ENCODE data around the gene TM9SF2. TPM values are rescaled to one million over a fixed set of nuclear protein-coding genes. Genes with fewer than 3 reads are reported as not detected.
"Not testable (repeated sequence)": the region's sequence is repeated elsewhere in the genome, so short reads cannot be mapped to it uniquely, and the experiment has no call there.

The TM9SF2 gene, protein sequence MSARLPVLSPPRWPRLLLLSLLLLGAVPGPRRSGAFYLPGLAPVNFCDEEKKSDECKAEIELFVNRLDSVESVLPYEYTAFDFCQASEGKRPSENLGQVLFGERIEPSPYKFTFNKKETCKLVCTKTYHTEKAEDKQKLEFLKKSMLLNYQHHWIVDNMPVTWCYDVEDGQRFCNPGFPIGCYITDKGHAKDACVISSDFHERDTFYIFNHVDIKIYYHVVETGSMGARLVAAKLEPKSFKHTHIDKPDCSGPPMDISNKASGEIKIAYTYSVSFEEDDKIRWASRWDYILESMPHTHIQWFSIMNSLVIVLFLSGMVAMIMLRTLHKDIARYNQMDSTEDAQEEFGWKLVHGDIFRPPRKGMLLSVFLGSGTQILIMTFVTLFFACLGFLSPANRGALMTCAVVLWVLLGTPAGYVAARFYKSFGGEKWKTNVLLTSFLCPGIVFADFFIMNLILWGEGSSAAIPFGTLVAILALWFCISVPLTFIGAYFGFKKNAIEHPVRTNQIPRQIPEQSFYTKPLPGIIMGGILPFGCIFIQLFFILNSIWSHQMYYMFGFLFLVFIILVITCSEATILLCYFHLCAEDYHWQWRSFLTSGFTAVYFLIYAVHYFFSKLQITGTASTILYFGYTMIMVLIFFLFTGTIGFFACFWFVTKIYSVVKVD
- total RNA-seq: 100 to 1,000 TPM; 150 to 175 TPM
- polyA plus RNA-seq (ENCODE audit: insufficient read length in 2 of 2): 100 to 1,000 TPM; 100 to 115 TPM
- long read RNA-seq, donor 1, transcript TM9SF2-201 (17 exons, 3,430 nt): major isoform, 52 of 83 reads
- long read RNA-seq, donor 1, partial matches to known transcripts: 30 of 83 reads
- long read RNA-seq, donor 1, other reads (novel, unspliced or antisense): 0 of 83 reads
- long read RNA-seq, donor 2, transcript TM9SF2-201 (17 exons, 3,430 nt): major isoform, 17 of 17 reads
- long read RNA-seq, donor 2, partial matches to known transcripts: 0 of 17 reads
- long read RNA-seq, donor 2, other reads (novel, unspliced or antisense): 0 of 17 reads
- long read RNA-seq, donor 3, transcript TM9SF2-201 (17 exons, 3,430 nt): major isoform, 24 of 30 reads
- long read RNA-seq, donor 3, partial matches to known transcripts: 6 of 30 reads
- long read RNA-seq, donor 3, other reads (novel, unspliced or antisense): 0 of 30 reads
- long read RNA-seq, donor 4, transcript TM9SF2-201 (17 exons, 3,430 nt): major isoform, 35 of 63 reads
- long read RNA-seq, donor 4, partial matches to known transcripts: 28 of 63 reads
- long read RNA-seq, donor 4, other reads (novel, unspliced or antisense): 0 of 63 reads

DNA sequence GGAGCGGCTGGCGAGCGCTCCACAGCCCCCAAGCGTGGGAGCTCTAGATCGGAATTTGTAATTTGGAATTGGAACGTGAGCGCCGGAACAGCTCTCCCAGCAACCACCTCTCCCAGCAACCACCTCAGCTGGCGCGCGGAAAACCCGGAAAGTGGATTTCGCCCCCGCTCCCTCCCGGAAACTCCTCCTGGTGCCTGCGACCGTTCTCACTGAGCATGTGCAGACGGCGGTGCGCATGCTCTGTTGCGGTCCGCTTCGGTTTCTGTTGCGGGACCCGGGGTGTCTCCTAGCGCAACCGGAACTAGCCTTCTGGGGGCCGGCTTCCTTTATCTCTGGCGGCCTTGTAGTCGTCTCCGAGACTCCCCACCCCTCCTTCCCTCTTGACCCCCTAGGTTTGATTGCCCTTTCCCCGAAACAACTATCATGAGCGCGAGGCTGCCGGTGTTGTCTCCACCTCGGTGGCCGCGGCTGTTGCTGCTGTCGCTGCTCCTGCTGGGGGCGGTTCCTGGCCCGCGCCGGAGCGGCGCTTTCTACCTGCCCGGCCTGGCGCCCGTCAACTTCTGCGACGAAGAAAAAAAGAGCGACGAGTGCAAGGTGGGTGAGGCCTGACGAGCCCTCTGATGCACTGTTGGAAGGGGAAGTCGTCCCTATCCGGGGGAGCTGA, at the start of gene TM9SF2:
TM9SF2 (plus strand) TSS at position 289 of the 664 bp plus-strand sequence; CDS start at position 424, 135 bp downstream.
- under 1% methylated on average over 55 of the region's 55 CpGs for WGBS (ENCODE audit: insufficient coverage)
- Histone ChIP-seq H3K9me3 (ENCODE audit: control insufficient read depth, insufficient read depth, low read length) (no peaks in the 10 kb centered on the region), H3K36me3 (ENCODE audit: control insufficient read depth, insufficient read depth, low read length) (no peaks in the 10 kb centered on the region), H3K27ac (ENCODE audit: low read depth, low read length) (peak within 1 kb of the TSS; percentile 89), H3K4me3 (ENCODE audit: low read depth, low read length) (peak within 1 kb of the TSS; percentile 84), H3K4me1 (ENCODE audit: control insufficient read depth, insufficient read depth, low read length) (peaks cover 14% of the 10 kb centered on the region), H3K27me3 (ENCODE audit: control insufficient read depth, insufficient read depth, low read length) (no peaks in the 10 kb centered on the region)
- DNase-seq (ENCODE audit: low read depth in 4 of 6, low spot score in 6 of 6): peak; percentile 93 to 99 (median 96)

DNA sequence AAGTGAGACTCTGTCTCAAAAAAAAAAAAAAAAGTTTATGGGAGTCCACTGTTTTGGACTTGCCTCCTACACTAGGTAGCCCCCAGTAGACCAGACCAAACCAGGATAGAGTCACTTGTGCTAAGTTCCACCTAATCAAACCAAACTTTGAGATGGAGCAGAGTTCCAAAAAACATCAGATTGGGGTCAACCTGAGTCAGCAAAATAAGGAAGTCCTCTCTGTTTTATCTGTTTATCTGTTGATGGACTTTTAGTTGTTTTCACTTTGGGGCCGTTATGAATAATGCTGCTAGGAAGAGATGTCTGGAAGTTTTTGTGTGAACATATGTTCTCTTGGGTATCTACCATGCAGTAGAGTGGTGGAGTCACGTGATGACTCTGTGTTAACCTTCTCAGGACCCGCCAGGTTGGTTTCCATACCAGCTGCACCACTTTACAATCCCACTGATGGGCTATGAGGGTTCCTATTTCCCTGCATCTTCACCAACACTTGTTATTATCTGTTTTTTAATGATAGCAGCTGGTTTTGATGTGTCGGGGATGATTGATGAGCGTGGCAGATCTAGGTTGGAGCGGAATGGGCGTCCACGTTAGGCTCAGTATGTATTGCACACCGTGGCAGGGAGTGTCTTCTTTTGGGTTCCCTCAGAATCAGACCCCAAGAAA, 46.6 kb upstream of the TM9SF2 start:
- DNase-seq (ENCODE audit: low read depth in 4 of 6, low spot score in 6 of 6): no peak
- Histone ChIP-seq H3K9me3 (ENCODE audit: control insufficient read depth, insufficient read depth, low read length) (no peaks in the 10 kb centered on the region), H3K4me3 (ENCODE audit: low read depth, low read length) (no peak overlapping the region), H3K4me1 (ENCODE audit: control insufficient read depth, insufficient read depth, low read length) (no peaks in the 10 kb centered on the region), H3K36me3 (ENCODE audit: control insufficient read depth, insufficient read depth, low read length) (no peaks in the 10 kb centered on the region), H3K27me3 (ENCODE audit: control insufficient read depth, insufficient read depth, low read length) (no peaks in the 10 kb centered on the region), H3K27ac (ENCODE audit: low read depth, low read length) (no peak overlapping the region)
- WGBS (ENCODE audit: insufficient coverage): 98% methylated on average over 7 of the region's 9 CpGs

DNA sequence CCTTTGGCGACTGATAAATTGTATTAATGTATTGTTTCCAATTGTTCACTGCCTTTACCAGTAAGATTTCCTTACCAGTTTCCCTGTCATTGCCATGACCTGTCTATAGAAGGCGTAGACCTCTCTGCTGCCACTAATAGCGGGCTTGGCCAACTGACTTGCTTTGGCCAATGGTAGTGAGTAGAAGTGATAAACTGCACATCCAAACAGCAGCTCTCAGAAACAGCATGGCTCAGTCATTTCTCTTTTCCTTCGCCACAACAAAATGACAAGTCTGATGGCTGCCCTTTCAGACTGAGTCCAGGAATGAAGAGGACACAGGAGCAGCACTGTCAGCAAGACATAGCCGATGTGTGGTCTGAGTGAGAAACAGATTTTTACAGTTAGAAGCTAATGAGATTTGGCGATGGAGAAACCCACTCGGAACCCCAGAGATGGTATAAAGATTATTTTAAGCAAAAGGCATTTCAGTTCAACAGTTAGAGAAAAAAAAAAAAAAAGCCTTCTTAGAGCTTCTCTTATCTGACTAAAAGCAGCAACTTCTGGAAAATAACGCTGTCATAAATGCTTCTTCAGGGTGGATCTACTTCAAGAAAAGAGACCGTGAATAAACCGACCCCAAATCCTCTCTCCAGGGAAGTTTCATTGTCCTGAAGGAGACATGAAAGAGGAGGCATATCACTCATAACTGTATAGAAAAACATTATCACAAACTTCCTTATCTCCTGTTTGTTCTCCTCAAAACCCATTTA, 42.0 kb upstream of the TM9SF2 start:
- Histone ChIP-seq H3K9me3 (ENCODE audit: control insufficient read depth, insufficient read depth, low read length) (no peaks in the 10 kb centered on the region), H3K36me3 (ENCODE audit: control insufficient read depth, insufficient read depth, low read length) (no peaks in the 10 kb centered on the region), H3K4me1 (ENCODE audit: control insufficient read depth, insufficient read depth, low read length) (no peaks in the 10 kb centered on the region), H3K27me3 (ENCODE audit: control insufficient read depth, insufficient read depth, low read length) (no peaks in the 10 kb centered on the region), H3K27ac (ENCODE audit: low read depth, low read length) (no peak overlapping the region), H3K4me3 (ENCODE audit: low read depth, low read length) (no peak overlapping the region)
- WGBS (ENCODE audit: insufficient coverage): 90% methylated on average over 2 of the region's 10 CpGs
- DNase-seq (ENCODE audit: low read depth in 4 of 6, low spot score in 6 of 6): no peak

DNA sequence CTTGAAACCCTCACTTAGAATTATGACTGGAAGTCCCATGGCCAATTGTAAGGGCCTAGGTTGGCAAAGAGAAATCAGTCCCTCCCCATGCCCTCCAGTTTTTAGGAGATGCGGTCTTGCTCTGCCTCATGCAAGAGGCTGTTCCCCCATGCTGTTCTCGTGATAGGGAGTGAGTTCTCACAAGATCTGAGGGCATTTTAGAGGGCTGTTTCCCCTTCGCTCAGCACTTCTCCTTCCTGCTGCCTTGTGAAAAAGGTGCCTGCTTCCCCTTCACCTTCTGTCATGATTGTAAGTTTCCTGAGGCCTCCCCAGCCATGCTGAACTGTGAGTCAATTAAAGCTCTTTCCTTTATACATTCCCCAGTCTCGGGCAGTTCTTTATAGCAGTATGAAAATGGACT, 40.5 kb upstream of the TM9SF2 start:
- not testable (repeated sequence) for H3K27me3 ChIP-seq (ENCODE audit: control insufficient read depth, insufficient read depth, low read length); H3K4me3 ChIP-seq (ENCODE audit: low read depth, low read length); H3K36me3 ChIP-seq (ENCODE audit: control insufficient read depth, insufficient read depth, low read length); DNase-seq (ENCODE audit: low read depth in 4 of 6, low spot score in 6 of 6); H3K27ac ChIP-seq (ENCODE audit: low read depth, low read length); H3K9me3 ChIP-seq (ENCODE audit: control insufficient read depth, insufficient read depth, low read length); H3K4me1 ChIP-seq (ENCODE audit: control insufficient read depth, insufficient read depth, low read length)
- WGBS (ENCODE audit: insufficient coverage): 82% methylated on average over 2 of the region's 4 CpGs

GRCh38 chr13:99463646-99464397, 37.5 kb upstream of the TM9SF2 start:
- DNase-seq (ENCODE audit: low read depth in 4 of 6, low spot score in 6 of 6): no peak
- no CpG with 5 or more reads among the region's 3 CpGs for WGBS (ENCODE audit: insufficient coverage)
- H3K27me3 ChIP-seq (ENCODE audit: control insufficient read depth, insufficient read depth, low read length): no peaks in the 10 kb centered on the region
- no peak overlapping the region for H3K27ac ChIP-seq (ENCODE audit: low read depth, low read length)
- no peak overlapping the region for H3K4me3 ChIP-seq (ENCODE audit: low read depth, low read length)
- H3K4me1 ChIP-seq (ENCODE audit: control insufficient read depth, insufficient read depth, low read length): no peaks in the 10 kb centered on the region
- no peaks in the 10 kb centered on the region for H3K9me3 ChIP-seq (ENCODE audit: control insufficient read depth, insufficient read depth, low read length)
- no peaks in the 10 kb centered on the region for H3K36me3 ChIP-seq (ENCODE audit: control insufficient read depth, insufficient read depth, low read length)

GRCh38 chr13:99464441-99464949, 36.8 kb upstream of the TM9SF2 start:
- no peak overlapping the region for H3K4me3 ChIP-seq (ENCODE audit: low read depth, low read length)
- no peak overlapping the region for H3K27ac ChIP-seq (ENCODE audit: low read depth, low read length)
- peak in 1 of 6 donors; percentile 8 for DNase-seq (ENCODE audit: low read depth in 4 of 6, low spot score in 6 of 6)
- no peaks in the 10 kb centered on the region for H3K9me3 ChIP-seq (ENCODE audit: control insufficient read depth, insufficient read depth, low read length)
- H3K36me3 ChIP-seq (ENCODE audit: control insufficient read depth, insufficient read depth, low read length): no peaks in the 10 kb centered on the region
- 85% methylated on average over 6 of the region's 9 CpGs for WGBS (ENCODE audit: insufficient coverage)
- no peaks in the 10 kb centered on the region for H3K27me3 ChIP-seq (ENCODE audit: control insufficient read depth, insufficient read depth, low read length)
- H3K4me1 ChIP-seq (ENCODE audit: control insufficient read depth, insufficient read depth, low read length): no peaks in the 10 kb centered on the region

DNA sequence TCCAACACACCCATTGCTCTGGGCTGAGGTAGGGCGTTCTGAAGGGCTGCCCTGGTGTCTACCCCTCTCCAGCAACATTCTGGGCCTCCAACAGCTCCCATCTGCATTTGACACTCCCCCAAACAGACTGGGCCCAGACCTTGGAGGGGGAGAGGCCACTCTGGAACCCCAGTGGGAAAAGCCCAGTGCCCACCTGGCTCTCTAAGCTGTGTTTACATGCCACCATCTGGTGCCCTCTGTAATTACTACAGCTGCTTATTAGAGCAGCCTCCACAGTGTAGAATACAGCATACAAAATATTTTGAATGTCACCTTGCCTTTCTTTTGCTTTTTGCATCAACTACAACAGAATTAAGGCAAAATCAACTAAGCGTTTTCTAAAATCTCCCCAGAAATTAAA, 35.8 kb upstream of the TM9SF2 start:
- H3K27me3 ChIP-seq (ENCODE audit: control insufficient read depth, insufficient read depth, low read length): no peaks in the 10 kb centered on the region
- H3K27ac ChIP-seq (ENCODE audit: low read depth, low read length): no peak overlapping the region
- 75% methylated on average over 1 of the region's 2 CpGs for WGBS (ENCODE audit: insufficient coverage)
- no peaks in the 10 kb centered on the region for H3K9me3 ChIP-seq (ENCODE audit: control insufficient read depth, insufficient read depth, low read length)
- H3K4me3 ChIP-seq (ENCODE audit: low read depth, low read length): no peak overlapping the region
- peak in 1 of 6 donors; percentile 14 for DNase-seq (ENCODE audit: low read depth in 4 of 6, low spot score in 6 of 6)
- H3K4me1 ChIP-seq (ENCODE audit: control insufficient read depth, insufficient read depth, low read length): no peaks in the 10 kb centered on the region
- no peaks in the 10 kb centered on the region for H3K36me3 ChIP-seq (ENCODE audit: control insufficient read depth, insufficient read depth, low read length)

DNA sequence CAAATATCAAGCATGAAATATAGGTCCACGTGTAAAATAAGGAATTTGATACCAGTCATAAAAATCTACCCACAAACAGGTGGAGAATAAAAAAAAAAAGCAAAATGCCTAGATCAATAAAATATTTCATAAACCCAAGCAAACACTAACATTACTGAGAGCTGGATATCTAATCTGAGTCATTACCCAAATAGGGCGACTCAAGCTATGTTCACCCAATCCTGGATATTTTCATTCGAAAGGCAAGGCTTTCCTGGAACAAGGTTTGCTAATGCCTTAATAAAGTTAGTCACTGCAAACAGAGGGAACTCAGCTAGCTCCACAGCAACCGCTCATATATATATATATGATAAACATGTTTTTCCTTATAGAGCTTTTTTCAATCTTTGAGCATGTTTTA, 33.5 kb upstream of the TM9SF2 start:
- H3K4me1 ChIP-seq (ENCODE audit: control insufficient read depth, insufficient read depth, low read length): no peaks in the 10 kb centered on the region
- no peaks in the 10 kb centered on the region for H3K9me3 ChIP-seq (ENCODE audit: control insufficient read depth, insufficient read depth, low read length)
- no peaks in the 10 kb centered on the region for H3K36me3 ChIP-seq (ENCODE audit: control insufficient read depth, insufficient read depth, low read length)
- no peaks in the 10 kb centered on the region for H3K27me3 ChIP-seq (ENCODE audit: control insufficient read depth, insufficient read depth, low read length)
- H3K27ac ChIP-seq (ENCODE audit: low read depth, low read length): no peak overlapping the region
- no CpG with 5 or more reads among the region's 4 CpGs for WGBS (ENCODE audit: insufficient coverage)
- H3K4me3 ChIP-seq (ENCODE audit: low read depth, low read length): no peak overlapping the region
- DNase-seq (ENCODE audit: low read depth in 4 of 6, low spot score in 6 of 6): no peak
